ENCODE measurements around the gene CCDC38. TPM values are rescaled to one million over a fixed set of nuclear protein-coding genes. Genes with fewer than 3 reads are reported as not detected.

Gene CCDC38
- total and polyA plus RNA-seq, 9 of the 15 experiments (the other 6 are each of a cell fraction or from before 2014, with no cell fraction given) = not detected

DNA sequence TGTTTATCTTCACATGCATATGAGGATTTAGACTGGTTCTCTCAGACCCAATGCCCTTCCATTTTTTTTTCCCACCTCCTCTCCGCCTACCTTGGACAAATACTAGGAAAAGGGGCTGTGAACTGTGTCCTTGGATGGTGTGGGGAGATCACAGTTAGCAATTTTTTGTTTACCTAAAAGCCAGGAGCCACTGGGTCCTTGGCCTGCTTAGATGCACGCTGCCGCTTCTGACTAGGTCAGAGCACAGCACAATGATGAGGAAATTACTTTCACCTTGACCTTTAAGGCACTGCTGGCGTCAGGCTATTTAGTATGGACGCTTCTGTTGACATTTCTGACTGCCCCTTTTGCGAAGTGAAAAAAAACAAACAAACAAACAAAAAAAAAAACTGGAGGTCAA, 1.9 kb downstream of the CCDC38 start:
- Histone ChIP-seq H3K4me2 (ENCODE audit: insufficient read depth, low read length) (no peak overlapping the region), H3K9me1 (ENCODE audit: control insufficient read depth, insufficient read depth, low read length) (no peaks in the 10 kb centered on the region), H3K4me3 (no peak overlapping the region), H3K9me3 (replicated peaks; ENCODE audit: control insufficient read depth, insufficient read depth, low read depth, low read length) (no peaks in the 10 kb centered on the region), H3K27ac (ENCODE audit: extremely low read depth, low read depth, low read length) (no peak overlapping the region), H4K20me1 (replicated peaks; ENCODE audit: control insufficient read depth, insufficient read depth, low read length) (no peaks in the 10 kb centered on the region), H3K4me1 (replicated peaks in 1 of 2; ENCODE audit: control insufficient read depth in 2 of 2, insufficient read depth in 2 of 2, low read length in 2 of 2) (peaks cover 0 to 10% of the 10 kb centered on the region in 2 experiments; a peak in 2 of 5 replicates), H2AFZ (ENCODE audit: low read depth, low read length) (no peak overlapping the region), H3K27me3 (ENCODE audit: control insufficient read depth in 2 of 2, insufficient read depth in 2 of 2, low read length in 2 of 2) (peaks cover 3 to 14% of the 10 kb centered on the region in 2 experiments; a peak in 3 of 5 replicates), H3K9ac (ENCODE audit: insufficient read depth in 1 of 2, low read depth in 2 of 2, low read length in 2 of 2) (no peak overlapping the region), H3K36me3 (ENCODE audit: control insufficient read depth, insufficient read depth, low read length) (no peaks in the 10 kb centered on the region), H3K79me2 (ENCODE audit: control insufficient read depth, insufficient read depth, low read length) (no peaks in the 10 kb centered on the region)
- DNase-seq (ENCODE audit: extremely low read depth in 1 of 4, low spot score in 3 of 4) (no peak), FAIRE-seq (no peak), ATAC-seq (no peak)
- TF ChIP-seq RFX7 (CRISPR knock-in tag; IDR thresholded peaks at IDR 0.05) = no peak
- no peak for TF ChIP-seq ZNF311 (CRISPR knock-in tag; IDR thresholded peaks at IDR 0.05)
- ChIA-PET POLR2A (interaction anchor here (0.9 kb wide), 1 partner anchor 19 kb away, joined by 5 read pairs; no protein-coding TSS in a partner anchor), CTCF (ENCODE audit: low intra/inter-chr PET ratio) (no interaction called here)
- intact Hi-C loops (cut with micrococcal nuclease) = no loop called here
- in situ Hi-C loops (cut with MboI) = no loop called here
- no TSS peak for BruUV-seq (replicated peaks)
- 2% methylated on average over 6 of the region's 6 CpGs for WGBS (ENCODE audit: insufficient coverage, low coverage, missing lambda C conversion rate)

DNA sequence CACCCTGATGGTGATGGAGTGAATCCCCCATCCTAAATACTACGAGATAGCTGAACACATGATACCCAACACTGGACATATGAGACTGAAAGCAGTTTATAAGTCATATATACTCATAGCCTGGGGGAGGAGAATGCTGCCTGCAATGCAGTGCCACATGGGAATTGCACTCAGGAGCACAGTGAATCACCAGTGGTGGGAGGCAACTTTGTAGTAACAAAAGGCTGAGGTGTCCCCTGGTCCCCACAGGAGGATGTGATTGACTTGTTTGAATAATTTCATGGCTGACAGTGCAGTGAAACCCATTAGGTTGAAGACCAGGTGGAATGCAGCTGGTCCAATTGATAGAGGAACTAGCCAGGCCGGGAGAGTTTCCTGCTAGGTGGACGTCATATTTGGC, 20.2 kb downstream of the CCDC38 start:
- CTCF ChIA-PET (ENCODE audit: low intra/inter-chr PET ratio) = no interaction called here
- ATAC-seq = no peak

More for the DNA sequence above, 20.2 kb downstream of the CCDC38 start:
- no peaks in the 10 kb centered on the region for H3K79me2 ChIP-seq (ENCODE audit: control insufficient read depth, insufficient read depth, low read length)
- intact Hi-C loops (cut with micrococcal nuclease) = no loop called here
- H3K9me1 ChIP-seq (ENCODE audit: control insufficient read depth, insufficient read depth, low read length) = no peaks in the 10 kb centered on the region
- no peak overlapping the region for H2AFZ ChIP-seq (ENCODE audit: low read depth, low read length)
- BruUV-seq (replicated peaks) = no TSS peak
- POLR2A ChIA-PET = interaction anchor here (0.7 kb wide), 1 partner anchor 1085 kb away, joined by 3 read pairs; no protein-coding TSS in a partner anchor
- no peak overlapping the region for H3K27ac ChIP-seq (ENCODE audit: extremely low read depth, low read depth, low read length)
- no peaks in the 10 kb centered on the region for H3K27me3 ChIP-seq (ENCODE audit: control insufficient read depth in 2 of 2, insufficient read depth in 2 of 2, low read length in 2 of 2)
- H3K36me3 ChIP-seq (ENCODE audit: control insufficient read depth, insufficient read depth, low read length) = no peaks in the 10 kb centered on the region
- TF ChIP-seq PURB (CRISPR knock-in tag; IDR thresholded peaks at IDR 0.05; ENCODE audit: low read depth) = no peak
- TF ChIP-seq ERF (CRISPR knock-in tag; IDR thresholded peaks at IDR 0.05) = no peak
- TF ChIP-seq, protein P1, sequence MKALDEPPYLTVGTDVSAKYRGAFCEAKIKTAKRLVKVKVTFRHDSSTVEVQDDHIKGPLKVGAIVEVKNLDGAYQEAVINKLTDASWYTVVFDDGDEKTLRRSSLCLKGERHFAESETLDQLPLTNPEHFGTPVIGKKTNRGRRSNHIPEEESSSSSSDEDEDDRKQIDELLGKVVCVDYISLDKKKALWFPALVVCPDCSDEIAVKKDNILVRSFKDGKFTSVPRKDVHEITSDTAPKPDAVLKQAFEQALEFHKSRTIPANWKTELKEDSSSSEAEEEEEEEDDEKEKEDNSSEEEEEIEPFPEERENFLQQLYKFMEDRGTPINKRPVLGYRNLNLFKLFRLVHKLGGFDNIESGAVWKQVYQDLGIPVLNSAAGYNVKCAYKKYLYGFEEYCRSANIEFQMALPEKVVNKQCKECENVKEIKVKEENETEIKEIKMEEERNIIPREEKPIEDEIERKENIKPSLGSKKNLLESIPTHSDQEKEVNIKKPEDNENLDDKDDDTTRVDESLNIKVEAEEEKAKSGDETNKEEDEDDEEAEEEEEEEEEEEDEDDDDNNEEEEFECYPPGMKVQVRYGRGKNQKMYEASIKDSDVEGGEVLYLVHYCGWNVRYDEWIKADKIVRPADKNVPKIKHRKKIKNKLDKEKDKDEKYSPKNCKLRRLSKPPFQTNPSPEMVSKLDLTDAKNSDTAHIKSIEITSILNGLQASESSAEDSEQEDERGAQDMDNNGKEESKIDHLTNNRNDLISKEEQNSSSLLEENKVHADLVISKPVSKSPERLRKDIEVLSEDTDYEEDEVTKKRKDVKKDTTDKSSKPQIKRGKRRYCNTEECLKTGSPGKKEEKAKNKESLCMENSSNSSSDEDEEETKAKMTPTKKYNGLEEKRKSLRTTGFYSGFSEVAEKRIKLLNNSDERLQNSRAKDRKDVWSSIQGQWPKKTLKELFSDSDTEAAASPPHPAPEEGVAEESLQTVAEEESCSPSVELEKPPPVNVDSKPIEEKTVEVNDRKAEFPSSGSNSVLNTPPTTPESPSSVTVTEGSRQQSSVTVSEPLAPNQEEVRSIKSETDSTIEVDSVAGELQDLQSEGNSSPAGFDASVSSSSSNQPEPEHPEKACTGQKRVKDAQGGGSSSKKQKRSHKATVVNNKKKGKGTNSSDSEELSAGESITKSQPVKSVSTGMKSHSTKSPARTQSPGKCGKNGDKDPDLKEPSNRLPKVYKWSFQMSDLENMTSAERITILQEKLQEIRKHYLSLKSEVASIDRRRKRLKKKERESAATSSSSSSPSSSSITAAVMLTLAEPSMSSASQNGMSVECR (CRISPR knock-in tag; IDR thresholded peaks at IDR 0.05) = no peak
- no peak for TF ChIP-seq HDAC2 (IDR thresholded peaks at IDR 0.05)
- no peak for TF ChIP-seq ARID2 (IDR thresholded peaks at IDR 0.05)
- no peak for TF ChIP-seq SUPT5H (IDR thresholded peaks at IDR 0.05)
- TF ChIP-seq CC2D1A (IDR thresholded peaks at IDR 0.05) = no peak
- TF ChIP-seq HMG20A (CRISPR knock-in tag; conservative IDR thresholded peaks at IDR 0.05) = no peak
- H3K9ac ChIP-seq (ENCODE audit: insufficient read depth in 1 of 2, low read depth in 2 of 2, low read length in 2 of 2) = no peak overlapping the region
- H3K9me3 ChIP-seq (replicated peaks; ENCODE audit: control insufficient read depth, insufficient read depth, low read depth, low read length) = no peaks in the 10 kb centered on the region
- H4K20me1 ChIP-seq (replicated peaks; ENCODE audit: control insufficient read depth, insufficient read depth, low read length) = no peaks in the 10 kb centered on the region
- DNase-seq (ENCODE audit: extremely low read depth in 1 of 4, low spot score in 3 of 4) = no peak
- H3K4me1 ChIP-seq (replicated peaks in 1 of 2; ENCODE audit: control insufficient read depth in 2 of 2, insufficient read depth in 2 of 2, low read length in 2 of 2) = no peaks in the 10 kb centered on the region
- in situ Hi-C loops (cut with MboI) = no loop called here
- no peak overlapping the region for H3K4me3 ChIP-seq
- H3K4me2 ChIP-seq (ENCODE audit: insufficient read depth, low read length) = no peak overlapping the region
- no peak for FAIRE-seq
- 0% methylated on average over 3 of the region's 3 CpGs for WGBS (ENCODE audit: insufficient coverage, low coverage, missing lambda C conversion rate)
